Glutamatergic neuron (in vitro differentiated cells): ENCODE results near the gene GLG1. TPM values are rescaled to one million over a fixed set of nuclear protein-coding genes. Genes with fewer than 3 reads are reported as not detected.

ENCODE experiments used
- DNase-seq: peaks from one replicate; pipeline ENCODE4 v3.0.0; 2022
- H3K27ac Mint-ChIP-seq: one replicate; pipeline ENCODE4 v1.8.0; 2020; ENCODE audit warnings: mild to moderate bottlenecking, mixed read lengths, inconsistent platforms; ENCODE audit not compliant: unreplicated experiment
- H3K27me3 Mint-ChIP-seq: one replicate; pipeline ENCODE4 v1.8.0; 2020; ENCODE audit warnings: mild to moderate bottlenecking, moderate library complexity, mixed read lengths, inconsistent platforms; ENCODE audit not compliant: unreplicated experiment
- H3K36me3 Mint-ChIP-seq: one replicate; pipeline ENCODE4 v1.8.0; 2020; ENCODE audit warnings: mild to moderate bottlenecking, mixed read lengths, inconsistent platforms; ENCODE audit not compliant: unreplicated experiment
- H3K4me1 Mint-ChIP-seq: one replicate; pipeline ENCODE4 v1.8.0; 2020; ENCODE audit warnings: mild to moderate bottlenecking, low read depth, mixed read lengths, inconsistent platforms; ENCODE audit not compliant: unreplicated experiment
- H3K4me3 Mint-ChIP-seq: one replicate; pipeline ENCODE4 v1.8.0; 2020; ENCODE audit warnings: mild to moderate bottlenecking, mixed read lengths, inconsistent platforms; ENCODE audit not compliant: unreplicated experiment
- H3K9me3 Mint-ChIP-seq: one replicate; pipeline ENCODE4 v1.8.0; 2020; ENCODE audit warnings: mild to moderate bottlenecking, moderate library complexity, mixed read lengths, inconsistent platforms; ENCODE audit not compliant: unreplicated experiment
- total RNA-seq: library from RNA; stranded (reverse); fragmentation: NEBNext Ultra II Directional; extraction: Animal tissue kit (Norgen Biotek cat#: 25700); gene quantifications from one replicate; pipeline ENCODE4 v1.2.1, GENCODE V29; 2021; ENCODE audit not compliant: unreplicated experiment
- TF ChIP-seq, protein P1 (sequence below): fragments of 200-600 bp; sonication (generic); IDR thresholded peaks from one replicate; pipeline ENCODE4 v1.5.0; 2021; ENCODE audit not compliant: partially characterized antibody, unreplicated experiment

Gene GLG1
- total RNA-seq, 1 donor from 2014 or later, result 143 TPM

DNA sequence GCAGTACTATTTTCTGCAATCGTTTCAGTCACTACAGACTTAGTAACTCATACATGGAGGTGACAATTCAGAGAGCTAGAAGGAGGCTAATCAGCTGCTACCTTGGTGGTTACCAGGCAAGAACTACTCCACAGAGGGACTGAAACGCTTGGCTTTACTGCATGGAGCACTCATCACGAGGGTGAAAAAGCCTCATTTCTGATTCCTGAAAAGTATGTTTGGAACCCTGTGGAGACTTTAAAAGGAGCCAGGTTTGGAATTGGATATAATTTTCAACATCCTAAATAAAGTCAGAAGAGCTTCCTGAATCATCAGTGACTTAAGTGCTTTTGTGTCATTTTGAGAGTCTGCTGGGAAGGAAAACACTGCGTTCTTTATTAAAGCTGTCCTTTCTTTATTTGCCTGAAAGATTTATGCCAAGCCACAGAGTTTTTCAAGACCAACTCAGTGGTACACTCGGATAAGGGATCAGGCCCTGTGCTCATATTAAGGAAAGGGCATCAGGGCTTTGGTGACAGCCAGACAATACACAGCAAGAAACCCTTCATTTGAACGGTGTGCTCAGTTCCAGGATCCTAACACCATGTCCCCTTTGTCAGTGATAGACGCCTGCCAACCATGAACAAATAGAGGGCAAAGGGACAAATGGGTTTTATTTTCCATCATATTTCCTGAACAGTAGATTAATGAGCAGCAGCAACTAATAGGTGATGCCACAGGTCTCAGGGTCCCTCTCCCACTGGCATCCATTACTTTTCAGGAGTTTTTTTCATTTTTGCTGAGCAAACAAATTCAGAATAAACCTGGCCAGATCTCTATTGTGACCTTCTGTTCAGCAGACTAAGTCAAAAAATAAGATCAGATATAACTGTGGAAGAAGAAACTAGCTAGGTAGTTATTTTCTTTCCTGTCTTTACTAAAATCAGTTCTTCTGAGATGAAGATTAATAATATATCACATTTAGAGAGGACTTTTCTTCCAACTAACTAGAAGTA lies 105.1 kb downstream of the GLG1 start:
- H3K27me3 Mint-ChIP-seq, result no peaks in the 10 kb centered on the region
- peak overlapping the region; percentile 38 for H3K27ac Mint-ChIP-seq
- TF ChIP-seq, protein P1, sequence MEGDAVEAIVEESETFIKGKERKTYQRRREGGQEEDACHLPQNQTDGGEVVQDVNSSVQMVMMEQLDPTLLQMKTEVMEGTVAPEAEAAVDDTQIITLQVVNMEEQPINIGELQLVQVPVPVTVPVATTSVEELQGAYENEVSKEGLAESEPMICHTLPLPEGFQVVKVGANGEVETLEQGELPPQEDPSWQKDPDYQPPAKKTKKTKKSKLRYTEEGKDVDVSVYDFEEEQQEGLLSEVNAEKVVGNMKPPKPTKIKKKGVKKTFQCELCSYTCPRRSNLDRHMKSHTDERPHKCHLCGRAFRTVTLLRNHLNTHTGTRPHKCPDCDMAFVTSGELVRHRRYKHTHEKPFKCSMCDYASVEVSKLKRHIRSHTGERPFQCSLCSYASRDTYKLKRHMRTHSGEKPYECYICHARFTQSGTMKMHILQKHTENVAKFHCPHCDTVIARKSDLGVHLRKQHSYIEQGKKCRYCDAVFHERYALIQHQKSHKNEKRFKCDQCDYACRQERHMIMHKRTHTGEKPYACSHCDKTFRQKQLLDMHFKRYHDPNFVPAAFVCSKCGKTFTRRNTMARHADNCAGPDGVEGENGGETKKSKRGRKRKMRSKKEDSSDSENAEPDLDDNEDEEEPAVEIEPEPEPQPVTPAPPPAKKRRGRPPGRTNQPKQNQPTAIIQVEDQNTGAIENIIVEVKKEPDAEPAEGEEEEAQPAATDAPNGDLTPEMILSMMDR, result no peak
- no peaks in the 10 kb centered on the region for H3K9me3 Mint-ChIP-seq
- no peaks in the 10 kb centered on the region for H3K36me3 Mint-ChIP-seq
- H3K4me3 Mint-ChIP-seq, result no peak overlapping the region
- no peaks in the 10 kb centered on the region for H3K4me1 Mint-ChIP-seq
- no peak for DNase-seq

DNA sequence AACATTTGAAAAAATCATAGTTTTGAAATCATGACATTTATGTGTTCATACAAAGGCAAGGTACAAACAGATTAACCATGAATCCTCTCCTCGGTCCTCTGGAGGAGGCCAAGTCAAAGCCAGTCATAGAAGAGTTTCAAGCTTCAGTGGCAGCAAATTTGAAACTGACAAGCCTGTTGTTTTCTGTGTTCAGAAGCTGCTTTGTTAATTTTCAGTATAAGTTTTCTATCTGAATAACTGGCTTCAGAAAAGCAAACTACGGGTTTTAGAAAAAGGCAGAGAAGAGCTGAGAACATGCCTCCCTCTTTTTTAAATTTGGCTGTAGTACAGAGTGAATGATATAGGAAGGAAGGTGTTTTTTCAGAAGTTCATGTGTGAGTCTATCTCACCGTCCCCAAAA lies 106.0 kb downstream of the GLG1 start:
- Mint-ChIP-seq H3K36me3 (no peaks in the 10 kb centered on the region), H3K9me3 (no peaks in the 10 kb centered on the region), H3K27ac (no peak overlapping the region), H3K4me3 (no peak overlapping the region), H3K4me1 (no peaks in the 10 kb centered on the region), H3K27me3 (no peaks in the 10 kb centered on the region)
- DNase-seq, result no peak
- TF ChIP-seq, protein P1, result no peak

DNA sequence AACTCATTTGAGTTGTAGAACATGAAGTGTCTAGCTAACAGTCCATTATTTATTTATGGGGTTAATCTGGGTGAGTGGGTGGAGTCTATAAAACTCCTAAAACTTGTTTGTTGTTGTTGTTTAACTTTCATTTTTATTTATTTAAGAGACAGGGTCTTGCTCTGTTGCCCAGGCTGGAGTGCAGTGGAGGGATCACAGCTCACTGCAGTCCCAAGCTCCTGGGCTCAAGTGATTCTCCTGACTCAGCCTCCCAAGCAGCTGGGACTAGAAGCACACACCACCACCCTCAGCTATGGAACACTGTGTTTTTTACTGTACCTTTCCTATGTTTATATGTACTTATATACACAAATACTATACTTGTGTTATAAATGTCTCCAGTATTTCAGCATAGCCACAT lies 107.8 kb downstream of the GLG1 start:
- DNase-seq, result no peak
- no peaks in the 10 kb centered on the region for H3K9me3 Mint-ChIP-seq
- TF ChIP-seq, protein P1, result no peak
- no peaks in the 10 kb centered on the region for H3K27me3 Mint-ChIP-seq
- H3K4me3 Mint-ChIP-seq, result no peak overlapping the region
- no peak overlapping the region for H3K27ac Mint-ChIP-seq
- H3K36me3 Mint-ChIP-seq, result no peaks in the 10 kb centered on the region
- no peaks in the 10 kb centered on the region for H3K4me1 Mint-ChIP-seq

DNA sequence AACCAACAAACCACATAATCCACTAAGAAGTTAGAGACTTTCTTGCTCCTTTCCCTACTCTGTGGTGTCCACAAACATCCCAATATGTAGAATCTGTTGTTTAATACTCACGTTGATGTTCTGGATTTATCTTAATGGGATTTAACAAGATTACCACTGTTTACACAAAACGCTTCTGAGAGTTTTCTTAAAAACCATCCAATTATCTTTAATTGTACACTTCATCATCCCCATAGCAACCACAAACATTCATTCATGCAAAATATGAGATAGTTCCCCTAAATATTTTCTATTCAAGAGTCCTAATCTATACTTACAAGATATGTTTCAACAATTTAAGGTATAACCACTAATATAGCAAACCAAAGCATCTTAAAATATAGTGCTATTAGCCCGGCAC lies 109.2 kb downstream of the GLG1 start:
- no peak overlapping the region for H3K27ac Mint-ChIP-seq

More for the DNA sequence above, 109.2 kb downstream of the GLG1 start:
- H3K9me3 Mint-ChIP-seq, result no peaks in the 10 kb centered on the region
- H3K4me1 Mint-ChIP-seq, result no peaks in the 10 kb centered on the region
- no peak overlapping the region for H3K4me3 Mint-ChIP-seq
- TF ChIP-seq, protein P1, result no peak
- H3K27me3 Mint-ChIP-seq, result no peaks in the 10 kb centered on the region
- no peak for DNase-seq
- no peaks in the 10 kb centered on the region for H3K36me3 Mint-ChIP-seq
